WTC11 (cell line): ENCODE results near the gene GUCA1A. TPM values are rescaled to one million over a fixed set of nuclear protein-coding genes. Genes with fewer than 3 reads are reported as not detected.

Experiments used
- ATAC-seq: fragments of 200-7000 bp; cut with Tn5 transposase; 2 replicates; pipeline ENCODE4 v1.10.0; 2021; ENCODE audit warnings: mild to moderate bottlenecking, moderate library complexity
- CTCF ChIA-PET: fragments of 300-600 bp; sonication (Branson Sonifier 250); formaldehyde crosslinking; loops from one replicate; lab custom pipeline; 2021; ENCODE audit warnings: antibody characterized with exemption; lab: Charles Lee
- POLR2A ChIA-PET: fragments of 350-600 bp; sonication (Branson Sonifier 250); formaldehyde crosslinking; loops from one replicate; lab custom pipeline; 2021; ENCODE audit warnings: antibody characterized with exemption; lab: Charles Lee
- DNase-seq: peaks from one replicate; pipeline ENCODE4 v3.0.0; 2021; ENCODE audit warnings: low spot score
- H3K27ac Mint-ChIP-seq: 2 replicates; pipeline ENCODE4 v1.8.0; 2021; ENCODE audit warnings: mixed read lengths
- H3K27me3 Mint-ChIP-seq: 2 replicates; pipeline ENCODE4 v1.8.0; 2021; ENCODE audit warnings: low read depth, mild to moderate bottlenecking, moderate library complexity, mixed read lengths
- H3K36me3 Mint-ChIP-seq: 2 replicates; pipeline ENCODE4 v1.8.0; 2021; ENCODE audit warnings: mixed read lengths
- H3K4me1 Mint-ChIP-seq: 2 replicates; pipeline ENCODE4 v1.8.0; 2022; ENCODE audit warnings: mixed read lengths
- H3K4me3 Mint-ChIP-seq: 2 replicates; pipeline ENCODE4 v1.8.0; 2021; ENCODE audit warnings: mild to moderate bottlenecking, moderate library complexity, mixed read lengths
- H3K9me3 Mint-ChIP-seq: 2 replicates; pipeline ENCODE4 v1.8.0; 2021; ENCODE audit warnings: mixed read lengths
- CDX4 ChIP-seq: fragments of 250-450 bp; sonication (Bioruptor Pico); IDR thresholded peaks from 2 replicates; pipeline ENCODE4 v1.9.0; 2021; ENCODE audit warnings: moderate library complexity, mild to moderate bottlenecking, inconsistent platforms, borderline replicate concordance
- CTCF ChIP-seq: fragments of 200-600 bp; IDR thresholded peaks from 2 replicates; pipeline ENCODE4 v1.8.0; 2022; ENCODE audit warnings: antibody characterized with exemption
- ERG ChIP-seq: fragments of 250-450 bp; sonication (Bioruptor Pico); IDR thresholded peaks from 2 replicates; pipeline ENCODE4 v1.8.0; 2021; ENCODE audit warnings: mild to moderate bottlenecking
- GRHL2 ChIP-seq: fragments of 250-450 bp; sonication (Bioruptor Pico); IDR thresholded peaks from 2 replicates; pipeline ENCODE4 v1.8.0; 2022; ENCODE audit warnings: mild to moderate bottlenecking, moderate library complexity; ENCODE audit not compliant: insufficient replicate concordance, severe bottlenecking
- GTF2I ChIP-seq: fragments of 250-450 bp; sonication (Bioruptor Pico); conservative IDR thresholded peaks from 2 replicates; pipeline ENCODE4 v1.4.0; 2021; ENCODE audit warnings: mild to moderate bottlenecking
- MYBL2 ChIP-seq: sonication (generic); formaldehyde crosslinking; IDR thresholded peaks from 2 replicates; pipeline ENCODE4 v1.8.1; 2023; ENCODE audit warnings: mild to moderate bottlenecking, moderate library complexity, missing genetic modification reagents
- NFATC4 ChIP-seq: fragments of 250-450 bp; sonication (Bioruptor Pico); IDR thresholded peaks from 2 replicates; pipeline ENCODE4 v1.9.0; 2021; ENCODE audit warnings: mild to moderate bottlenecking
- PRDM15 ChIP-seq: sonication (generic); formaldehyde crosslinking; IDR thresholded peaks from 2 replicates; pipeline ENCODE4 v1.8.0; 2022; ENCODE audit warnings: missing genetic modification reagents
- PREB ChIP-seq: sonication (generic); formaldehyde crosslinking; IDR thresholded peaks from 2 replicates; pipeline ENCODE4 v1.8.1; 2022; ENCODE audit warnings: mild to moderate bottlenecking, missing genetic modification reagents, moderate library complexity, borderline replicate concordance
- USF2 ChIP-seq: sonication (generic); formaldehyde crosslinking; IDR thresholded peaks from 2 replicates; pipeline ENCODE4 v1.8.1; 2023; ENCODE audit warnings: mild to moderate bottlenecking, missing genetic modification reagents, moderate library complexity
- ZNF232 ChIP-seq: sonication (generic); formaldehyde crosslinking; IDR thresholded peaks from 2 replicates; pipeline ENCODE4 v1.8.0; 2022; ENCODE audit warnings: mild to moderate bottlenecking, missing genetic modification reagents
- ZNF281 ChIP-seq: sonication (generic); formaldehyde crosslinking; IDR thresholded peaks from 2 replicates; pipeline ENCODE4 v1.8.0; 2023; ENCODE audit warnings: mild to moderate bottlenecking, missing genetic modification reagents
- total RNA-seq: library from RNA; stranded (reverse); gene quantifications from 3 replicates; pipeline ENCODE4 v1.2.3, GENCODE V29; 2021

The GUCA1A gene
- total RNA-seq, 1 experiment from 2014 or later: 10.9 TPM

GRCh38 chr6:42179945-42180313, 6.8 kb downstream of the GUCA1A start:
- Mint-ChIP-seq H3K9me3 (no peaks in the 10 kb centered on the region), H3K27ac (no peak overlapping the region), H3K4me1 (peaks cover 60% of the 10 kb centered on the region), H3K27me3 (no peaks in the 10 kb centered on the region; the same call in 1 of the 2 replicates), H3K36me3 (no peaks in the 10 kb centered on the region; the same call in 1 of the 2 replicates), H3K4me3 (peak overlapping the region; percentile 10; the same call in 1 of the 2 replicates)
- DNase-seq (no peak), ATAC-seq (no peak)
- TF ChIP-seq ZNF232 (CRISPR knock-in tag) (no peak), GRHL2 (CRISPR knock-in tag) (no peak), MYBL2 (CRISPR knock-in tag) (no peak), CTCF (no peak), CDX4 (CRISPR knock-in tag) (no peak), PREB (no peak)
- ChIA-PET CTCF (interaction anchor here (1.1 to 1.9 kb wide), 2 partner anchors 13 to 76 kb away, joined by 3 to 6 read pairs; no protein-coding TSS in a partner anchor), POLR2A (no interaction called here)

GRCh38 chr6:42182101-42182500, 8.9 kb downstream of the GUCA1A start:
- H3K27me3 Mint-ChIP-seq: no peaks in the 10 kb centered on the region; the same call in 1 of the 2 replicates
- no peaks in the 10 kb centered on the region for H3K9me3 Mint-ChIP-seq
- no peaks in the 10 kb centered on the region; the same call in 1 of the 2 replicates for H3K36me3 Mint-ChIP-seq
- peaks cover 61% of the 10 kb centered on the region for H3K4me1 Mint-ChIP-seq
- ATAC-seq (no peak), DNase-seq (no peak)
- TF ChIP-seq CTCF (no peak), ZNF281 (CRISPR knock-in tag) (no peak)
- H3K27ac Mint-ChIP-seq: no peak overlapping the region
- ChIA-PET POLR2A (no interaction called here), CTCF (no interaction called here)
- no peak overlapping the region for H3K4me3 Mint-ChIP-seq

GRCh38 chr6:42184475-42184874, 11.3 kb downstream of the GUCA1A start:
- DNase-seq: no peak
- POLR2A ChIA-PET: no interaction called here
- ATAC-seq: no peak
- Mint-ChIP-seq H3K27ac (no peak overlapping the region; the same call in 1 of the 2 replicates), H3K9me3 (no peaks in the 10 kb centered on the region), H3K36me3 (no peaks in the 10 kb centered on the region; the same call in 1 of the 2 replicates), H3K27me3 (no peaks in the 10 kb centered on the region; the same call in 1 of the 2 replicates), H3K4me3 (no peak overlapping the region), H3K4me1 (peaks cover 41% of the 10 kb centered on the region)
- CTCF ChIA-PET: interaction anchor here (1.6 kb wide), 1 partner anchor 31 kb away, joined by 10 read pairs; no protein-coding TSS in a partner anchor
- TF ChIP-seq PREB (no peak), PRDM15 (CRISPR knock-in tag) (no peak), GTF2I (CRISPR knock-in tag) (no peak), USF2 (no peak), ERG (CRISPR knock-in tag) (no peak), NFATC4 (no peak)
